B cell (primary cell): ENCODE measurements around the gene GOSR2. TPM values are rescaled to one million over a fixed set of nuclear protein-coding genes. Genes with fewer than 3 reads are reported as not detected.

Source experiments
- ATAC-seq: fragments of 200-7000 bp; cut with Tn5 transposase; one replicate; pipeline ENCODE4 v1.10.0; 2021; ENCODE audit warnings: low read depth, mild to moderate bottlenecking, moderate number of reproducible peaks, moderate library complexity
- CTCF ChIA-PET: fragments of 350-600 bp; sonication (Branson Sonifier 250); formaldehyde crosslinking; loops from one replicate; lab custom pipeline; 2021; ENCODE audit warnings: antibody characterized with exemption, inconsistent platforms; lab: Charles Lee
- POLR2A ChIA-PET: fragments of 350-600 bp; sonication (Branson Sonifier 250); formaldehyde crosslinking; loops from one replicate; lab custom pipeline; 2021; ENCODE audit warnings: antibody characterized with exemption; lab: Charles Lee
- DNase-seq: peaks from one replicate; pipeline ENCODE4 v3.0.0; 2013
- H2AFZ ChIP-seq: 2 replicates; pipeline ENCODE4 v1.6.1; 2012; ENCODE audit warnings: mild to moderate bottlenecking, low read depth, low read length; ENCODE audit not compliant: insufficient read depth, poor library complexity, severe bottlenecking
- H3K27ac ChIP-seq, 2 donors: 1 replicate in 1 of 2; 2 replicates in 1 of 2; pipeline ENCODE4 v1.5.1; 2012 to 2013; ENCODE audit warnings: low read length in 2 of 2, mild to moderate bottlenecking in 2 of 2, moderate library complexity in 1 of 2
- H3K27me3 ChIP-seq, 4 experiments: fragments of 200-600 bp in 1 of 4; sonication (generic) in 1 of 4; replicated peaks in 1 of 4; 1 replicate in 2 of 4; 2 replicates in 2 of 4; pipeline versions ENCODE4 v1.6.1 to v1.7.0; 2013 to 2016; ENCODE audit warnings: low read length in 3 of 4, mild to moderate bottlenecking in 2 of 4, mixed read lengths in 1 of 4, moderate library complexity in 1 of 4; ENCODE audit not compliant: insufficient read depth in 4 of 4, control insufficient read depth in 3 of 4; ENCODE audit errors: control extremely low read depth in 1 of 4
- H3K36me3 ChIP-seq, 2 experiments: replicated peaks in 1 of 2; 1 replicate in 1 of 2; 2 replicates in 1 of 2; pipeline versions ENCODE4 v1.6.1 to v1.7.1; 2013; ENCODE audit warnings: low read length in 1 of 2; ENCODE audit not compliant: insufficient read depth in 2 of 2, control insufficient read depth in 1 of 2; ENCODE audit errors: control extremely low read depth in 1 of 2, extremely low read depth in 1 of 2
- H3K4me1 ChIP-seq, 2 donors: fragments of 200-600 bp in 1 of 2; sonication (generic) in 1 of 2; 1 replicate in 1 of 2; 2 replicates in 1 of 2; pipeline versions ENCODE4 v1.5.1 to v1.6.1; 2013 to 2017; ENCODE audit warnings: low read length in 2 of 2; ENCODE audit not compliant: control insufficient read depth in 2 of 2, insufficient read depth in 2 of 2
- H3K4me2 ChIP-seq: replicated peaks from 2 replicates; pipeline ENCODE3; 2012; ENCODE audit warnings: mild to moderate bottlenecking, low read depth, low read length; ENCODE audit not compliant: poor library complexity, severe bottlenecking
- H3K4me3 ChIP-seq, 5 experiments: fragments of 200-600 bp in 1 of 5; sonication (generic) in 1 of 5; 1 replicate in 3 of 5; 2 replicates in 2 of 5; pipeline versions ENCODE4 v1.5.1 to v1.7.0; 2011 to 2016; ENCODE audit warnings: low read length in 4 of 5, mild to moderate bottlenecking in 4 of 5, low read depth in 2 of 5, control low read depth in 1 of 5, moderate library complexity in 1 of 5; ENCODE audit not compliant: insufficient read depth in 1 of 5; ENCODE audit errors: control extremely low read depth in 1 of 5, extremely low read depth in 1 of 5
- H3K79me2 ChIP-seq: fragments of 200-600 bp; sonication (generic); one replicate; pipeline ENCODE4 v1.6.0; 2016; ENCODE audit warnings: low read length; ENCODE audit not compliant: control insufficient read depth, insufficient read depth
- H3K9ac ChIP-seq: fragments of 200-600 bp; sonication (generic); 2 replicates; pipeline ENCODE4 v1.6.1; 2017; ENCODE audit warnings: mild to moderate bottlenecking, low read length, moderate library complexity
- H3K9me3 ChIP-seq, 3 donors: one replicate each; pipeline versions ENCODE4 v1.6.1 to v1.7.1; 2013; ENCODE audit warnings: low read length in 2 of 3; ENCODE audit not compliant: control insufficient read depth in 2 of 3, insufficient read depth in 1 of 3; ENCODE audit errors: control extremely low read depth in 1 of 3
- H4K20me1 ChIP-seq: 2 replicates; pipeline ENCODE4 v1.6.0; 2012; ENCODE audit warnings: mild to moderate bottlenecking, low read length; ENCODE audit not compliant: insufficient read depth, control insufficient read depth, poor library complexity, severe bottlenecking
- H3K27ac Mint-ChIP-seq: one replicate; pipeline ENCODE4 v1.8.0; 2021; ENCODE audit warnings: mixed read lengths
- H3K27me3 Mint-ChIP-seq: one replicate; pipeline ENCODE4 v1.8.0; 2021; ENCODE audit warnings: mixed read lengths
- H3K4me1 Mint-ChIP-seq: one replicate; pipeline ENCODE4 v1.8.0; 2021; ENCODE audit warnings: mixed read lengths
- H3K4me3 Mint-ChIP-seq: one replicate; pipeline ENCODE4 v1.8.0; 2021; ENCODE audit warnings: mixed read lengths
- H3K9me3 Mint-ChIP-seq: one replicate; pipeline ENCODE4 v1.8.0; 2022; ENCODE audit warnings: mixed read lengths; ENCODE audit not compliant: insufficient read depth
- CTCF ChIP-seq: fragments of 200-600 bp; IDR thresholded peaks from one replicate; pipeline ENCODE4 v1.8.0; 2022; ENCODE audit warnings: antibody characterized with exemption, mild to moderate bottlenecking
- EZH2 ChIP-seq: IDR thresholded peaks from 2 replicates; pipeline ENCODE4 v1.6.1; 2012; ENCODE audit warnings: borderline replicate concordance, low read depth, mild to moderate bottlenecking, moderate library complexity, low read length; ENCODE audit not compliant: insufficient read depth, poor library complexity, severe bottlenecking
- WGBS: methylation state at CpG from one replicate; pipeline ENCODE4 v1.1.5; 2013; ENCODE audit warnings: missing lambda C conversion rate; ENCODE audit not compliant: insufficient coverage; 5-methylcytosine and 5-hydroxymethylcytosine counted together
- intact Hi-C: fragments of 100-400 bp; cut with micrococcal nuclease; formaldehyde crosslinking; loops from one replicate; pipeline ENCODE4 v1.10.0; 2022
- polyA plus RNA-seq: library from polyadenylated mRNA; depleted of rRNA; stranded (reverse); fragments of >200 nt; gene quantifications from 2 replicates; pipeline ENCODE4 v1.2.3, GENCODE V29; 2012
- total RNA-seq, 2 donors: library from RNA; stranded (reverse); fragments of 120-200 nt in 1 of 2; gene quantifications; 1 replicate in 1 of 2; 2 replicates in 1 of 2; pipeline versions ENCODE4 v1.2.3 to v1.2.4, GENCODE V29; 2013 to 2022

GOSR2 gene
- total and polyA plus RNA-seq, 2 donors (not counting 1 experiment from before 2014, with no cell fraction given): 33.2 to 91.0 TPM

GRCh38 chr17:46947216-46947615 is 24.3 kb downstream of the GOSR2 start:
- Histone ChIP-seq H2AFZ (no peak overlapping the region), H3K9me3 (peaks cover 0 to 8% (median 0%) of the 10 kb centered on the region in 3 donors), H3K27ac (no peak overlapping the region), H3K4me3 (no peak overlapping the region), H3K4me1 (peaks cover 5 to 19% of the 10 kb centered on the region in 2 donors), H3K79me2 (no peaks in the 10 kb centered on the region), H3K9ac (no peak overlapping the region), H3K27me3 (no peaks in the 10 kb centered on the region), H3K36me3 (peaks cover 0 to 3% of the 10 kb centered on the region in 2 experiments), H3K4me2 (no peak overlapping the region), H4K20me1 (no peaks in the 10 kb centered on the region)
- ChIA-PET CTCF (no interaction called here), POLR2A (no interaction called here)
- no peaks in the 10 kb centered on the region for H3K27me3 Mint-ChIP-seq
- no peak overlapping the region for H3K4me3 Mint-ChIP-seq
- ATAC-seq: no peak
- intact Hi-C loops: no loop called here
- TF ChIP-seq EZH2: no peak
- TF ChIP-seq CTCF: no peak
- DNase-seq: no peak
- H3K9me3 Mint-ChIP-seq: no peaks in the 10 kb centered on the region
- no CpG with 5 or more reads among the region's 3 CpGs for WGBS
- H3K4me1 Mint-ChIP-seq: peaks cover 17% of the 10 kb centered on the region
- H3K27ac Mint-ChIP-seq: no peak overlapping the region

- H3K4me1 Mint-ChIP-seq: peaks cover 9% of the 10 kb centered on the region
These were observed 25.6 kb downstream of the GOSR2 start for GRCh38 chr17:46948544-46948943.

More at GRCh38 chr17:46948544-46948943, 25.6 kb downstream of the GOSR2 start:
- Histone ChIP-seq H3K4me2 (no peak overlapping the region), H4K20me1 (no peaks in the 10 kb centered on the region), H3K4me3 (no peak overlapping the region), H3K9me3 (no peaks in the 10 kb centered on the region), H3K4me1 (peaks cover 2 to 9% of the 10 kb centered on the region in 2 donors), H3K9ac (no peak overlapping the region), H3K27ac (no peak overlapping the region), H3K27me3 (no peaks in the 10 kb centered on the region), H3K36me3 (peaks cover 0 to 3% of the 10 kb centered on the region in 2 experiments), H3K79me2 (no peaks in the 10 kb centered on the region), H2AFZ (no peak overlapping the region)
- TF ChIP-seq EZH2: no peak
- TF ChIP-seq CTCF: no peak
- CTCF ChIA-PET: interaction anchor here (4.8 kb wide), 1 partner anchor 7 kb away, joined by 30 read pairs; no protein-coding TSS in a partner anchor
- Mint-ChIP-seq H3K27ac (no peak overlapping the region), H3K9me3 (no peaks in the 10 kb centered on the region), H3K4me3 (no peak overlapping the region), H3K27me3 (no peaks in the 10 kb centered on the region)
- intact Hi-C loops: no loop called here
- 95% methylated on average over 4 of the region's 5 CpGs for WGBS
- no peak for ATAC-seq
- POLR2A ChIA-PET: no interaction called here
- no peak for DNase-seq
